ENCODE results near the gene HTR1B. TPM values are rescaled to one million over a fixed set of nuclear protein-coding genes. Genes with fewer than 3 reads are reported as not detected.

Gene HTR1B
- total and polyA plus RNA-seq, 2 experiments from 2014 or later, result 0.47 TPM; not detected in 1

- no peak overlapping the region for H3K27ac ChIP-seq
- H3K9me3 ChIP-seq (ENCODE audit: low read depth), result no peaks in the 10 kb centered on the region
- no peaks in the 10 kb centered on the region for H3K36me3 ChIP-seq (replicated peaks; ENCODE audit: insufficient read depth, low read depth)
- peak overlapping the region; percentile 57 for H3K4me3 ChIP-seq
- H3K4me1 ChIP-seq (ENCODE audit: insufficient read depth), result peaks cover 14% of the 10 kb centered on the region
- H4K20me1 ChIP-seq (ENCODE audit: insufficient read depth, poor library complexity, severe bottlenecking), result no peaks in the 10 kb centered on the region
- H3K79me2 ChIP-seq, result no peaks in the 10 kb centered on the region
- no peaks in the 10 kb centered on the region for H3K9me2 ChIP-seq (replicated peaks; ENCODE audit: insufficient read depth)
- 3% methylated on average over 55 of the region's 55 CpGs for WGBS (ENCODE audit: low lambda C conversion rate, missing lambda C conversion rate)
- peaks cover 40% of the 10 kb centered on the region for H3K27me3 ChIP-seq
- peak overlapping the region; percentile 77 for H2AFZ ChIP-seq
- peak; percentile 30 for DNase-seq (ENCODE audit: low spot score)
- TF ChIP-seq EZH2phosphoT487 (IDR thresholded peaks at IDR 0.05; ENCODE audit: low read depth, severe bottlenecking, unreplicated experiment), result no peak
- TF ChIP-seq, protein P1, sequence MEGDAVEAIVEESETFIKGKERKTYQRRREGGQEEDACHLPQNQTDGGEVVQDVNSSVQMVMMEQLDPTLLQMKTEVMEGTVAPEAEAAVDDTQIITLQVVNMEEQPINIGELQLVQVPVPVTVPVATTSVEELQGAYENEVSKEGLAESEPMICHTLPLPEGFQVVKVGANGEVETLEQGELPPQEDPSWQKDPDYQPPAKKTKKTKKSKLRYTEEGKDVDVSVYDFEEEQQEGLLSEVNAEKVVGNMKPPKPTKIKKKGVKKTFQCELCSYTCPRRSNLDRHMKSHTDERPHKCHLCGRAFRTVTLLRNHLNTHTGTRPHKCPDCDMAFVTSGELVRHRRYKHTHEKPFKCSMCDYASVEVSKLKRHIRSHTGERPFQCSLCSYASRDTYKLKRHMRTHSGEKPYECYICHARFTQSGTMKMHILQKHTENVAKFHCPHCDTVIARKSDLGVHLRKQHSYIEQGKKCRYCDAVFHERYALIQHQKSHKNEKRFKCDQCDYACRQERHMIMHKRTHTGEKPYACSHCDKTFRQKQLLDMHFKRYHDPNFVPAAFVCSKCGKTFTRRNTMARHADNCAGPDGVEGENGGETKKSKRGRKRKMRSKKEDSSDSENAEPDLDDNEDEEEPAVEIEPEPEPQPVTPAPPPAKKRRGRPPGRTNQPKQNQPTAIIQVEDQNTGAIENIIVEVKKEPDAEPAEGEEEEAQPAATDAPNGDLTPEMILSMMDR (IDR thresholded peaks at IDR 0.05; ENCODE audit: poor library complexity), result peak; percentile 36
- no peak for TF ChIP-seq EZH2 (IDR thresholded peaks at IDR 0.05; ENCODE audit: borderline replicate concordance)
- peak overlapping the region; percentile 96 for H3K4me2 ChIP-seq
Observed at GRCh38 chr6:77462359-77463307, 658 bp downstream of the HTR1B start.

GRCh38 chr6:77461796-77462195, 1.5 kb downstream of the HTR1B start:
- no peaks in the 10 kb centered on the region for H3K36me3 ChIP-seq (replicated peaks; ENCODE audit: insufficient read depth, low read depth)
- H3K79me2 ChIP-seq, result no peaks in the 10 kb centered on the region
- peaks cover 40% of the 10 kb centered on the region for H3K27me3 ChIP-seq
- H3K9me2 ChIP-seq (replicated peaks; ENCODE audit: insufficient read depth), result no peaks in the 10 kb centered on the region
- no peaks in the 10 kb centered on the region for H4K20me1 ChIP-seq (ENCODE audit: insufficient read depth, poor library complexity, severe bottlenecking)
- H3K4me3 ChIP-seq, result no peak overlapping the region
- H3K4me1 ChIP-seq (ENCODE audit: insufficient read depth), result peaks cover 11% of the 10 kb centered on the region
- TF ChIP-seq, protein P1 (IDR thresholded peaks at IDR 0.05; ENCODE audit: poor library complexity), result no peak
- no peak for TF ChIP-seq EZH2 (IDR thresholded peaks at IDR 0.05; ENCODE audit: borderline replicate concordance)
- no peak for TF ChIP-seq EZH2phosphoT487 (IDR thresholded peaks at IDR 0.05; ENCODE audit: low read depth, severe bottlenecking, unreplicated experiment)
- H3K27ac ChIP-seq, result no peak overlapping the region
- no peak for DNase-seq (ENCODE audit: low spot score)
- H2AFZ ChIP-seq, result no peak overlapping the region
- 69% methylated on average over 8 of the region's 8 CpGs for WGBS (ENCODE audit: low lambda C conversion rate, missing lambda C conversion rate)
- H3K4me2 ChIP-seq, result peak overlapping the region; percentile 96
- no peaks in the 10 kb centered on the region for H3K9me3 ChIP-seq (ENCODE audit: low read depth)

DNA sequence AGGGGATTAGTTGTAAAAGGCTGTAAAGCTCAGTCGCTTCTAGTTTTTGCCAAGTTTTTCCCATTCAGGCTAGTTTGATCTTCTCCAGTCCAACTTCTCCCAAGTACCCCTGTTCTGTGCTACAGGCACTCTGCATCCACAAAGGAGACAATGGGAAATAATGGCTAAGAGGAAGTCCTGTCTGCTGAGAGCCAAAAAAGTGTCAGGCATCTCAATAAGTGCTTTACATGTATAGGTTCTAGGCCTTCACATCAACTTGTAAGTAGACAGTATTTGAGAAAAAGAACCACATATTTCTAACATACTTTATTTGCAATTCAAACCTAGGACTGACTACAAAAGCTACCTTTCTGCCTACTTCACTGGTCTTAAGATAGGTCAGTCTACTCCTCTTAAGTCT, 4.9 kb downstream of the HTR1B start:
- no peaks in the 10 kb centered on the region for H3K9me2 ChIP-seq (replicated peaks; ENCODE audit: insufficient read depth)
- no peak overlapping the region for H3K27ac ChIP-seq
- H3K27me3 ChIP-seq, result peaks cover 22% of the 10 kb centered on the region
- TF ChIP-seq, protein P1 (IDR thresholded peaks at IDR 0.05; ENCODE audit: poor library complexity), result no peak
- no peak for TF ChIP-seq EZH2 (IDR thresholded peaks at IDR 0.05; ENCODE audit: borderline replicate concordance)
- TF ChIP-seq EZH2phosphoT487 (IDR thresholded peaks at IDR 0.05; ENCODE audit: low read depth, severe bottlenecking, unreplicated experiment), result no peak
- no peaks in the 10 kb centered on the region for H4K20me1 ChIP-seq (ENCODE audit: insufficient read depth, poor library complexity, severe bottlenecking)
- H3K4me2 ChIP-seq, result no peak overlapping the region
- peaks cover 2% of the 10 kb centered on the region for H3K4me1 ChIP-seq (ENCODE audit: insufficient read depth)
- no peak for DNase-seq (ENCODE audit: low spot score)
- H3K4me3 ChIP-seq, result no peak overlapping the region
- WGBS (ENCODE audit: low lambda C conversion rate, missing lambda C conversion rate), result 67% methylated on average over 1 of the region's 1 CpG
- no peak overlapping the region for H2AFZ ChIP-seq
- H3K36me3 ChIP-seq (replicated peaks; ENCODE audit: insufficient read depth, low read depth), result no peaks in the 10 kb centered on the region
- H3K79me2 ChIP-seq, result no peaks in the 10 kb centered on the region
- no peaks in the 10 kb centered on the region for H3K9me3 ChIP-seq (ENCODE audit: low read depth)

Data from hepatocyte (in vitro differentiated cells).